ENCODE measurements around the gene P2RX4. TPM values are rescaled to one million over a fixed set of nuclear protein-coding genes. Genes with fewer than 3 reads are reported as not detected.
"Not testable (repeated sequence)": the region's sequence is repeated elsewhere in the genome, so short reads cannot be mapped to it uniquely, and the experiment has no call there.

P2RX4 gene, protein sequence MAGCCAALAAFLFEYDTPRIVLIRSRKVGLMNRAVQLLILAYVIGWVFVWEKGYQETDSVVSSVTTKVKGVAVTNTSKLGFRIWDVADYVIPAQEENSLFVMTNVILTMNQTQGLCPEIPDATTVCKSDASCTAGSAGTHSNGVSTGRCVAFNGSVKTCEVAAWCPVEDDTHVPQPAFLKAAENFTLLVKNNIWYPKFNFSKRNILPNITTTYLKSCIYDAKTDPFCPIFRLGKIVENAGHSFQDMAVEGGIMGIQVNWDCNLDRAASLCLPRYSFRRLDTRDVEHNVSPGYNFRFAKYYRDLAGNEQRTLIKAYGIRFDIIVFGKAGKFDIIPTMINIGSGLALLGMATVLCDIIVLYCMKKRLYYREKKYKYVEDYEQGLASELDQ
- total RNA-seq (10 to 100 TPM in 1 of 10 donors, 1 to 10 TPM in 9; 3.7 to 12.6 (median 5.5) TPM), polyA plus RNA-seq (10 to 100 TPM in 1 of 2 donors, 1 to 10 TPM in 1; 4.4 to 10.6 TPM)
- long read RNA-seq, donor 1, transcript P2RX4-202 (12 exons, 2,032 nt), result major isoform, 9 of 15 reads
- long read RNA-seq, donor 1, partial matches to known transcripts, result 1 of 15 reads
- long read RNA-seq, donor 1, other reads (novel, unspliced or antisense), result 4 of 15 reads
- long read RNA-seq, donor 2, transcript P2RX4-202 (12 exons, 2,032 nt), result major isoform, 8 of 12 reads
- long read RNA-seq, donor 2, partial matches to known transcripts, result 0 of 12 reads
- long read RNA-seq, donor 2, other reads (novel, unspliced or antisense), result 4 of 12 reads
- long read RNA-seq, donor 3, transcript P2RX4-202 (12 exons, 2,032 nt), result major isoform, 7 of 10 reads
- long read RNA-seq, donor 3, partial matches to known transcripts, result 0 of 10 reads
- long read RNA-seq, donor 3, other reads (novel, unspliced or antisense), result 2 of 10 reads

DNA sequence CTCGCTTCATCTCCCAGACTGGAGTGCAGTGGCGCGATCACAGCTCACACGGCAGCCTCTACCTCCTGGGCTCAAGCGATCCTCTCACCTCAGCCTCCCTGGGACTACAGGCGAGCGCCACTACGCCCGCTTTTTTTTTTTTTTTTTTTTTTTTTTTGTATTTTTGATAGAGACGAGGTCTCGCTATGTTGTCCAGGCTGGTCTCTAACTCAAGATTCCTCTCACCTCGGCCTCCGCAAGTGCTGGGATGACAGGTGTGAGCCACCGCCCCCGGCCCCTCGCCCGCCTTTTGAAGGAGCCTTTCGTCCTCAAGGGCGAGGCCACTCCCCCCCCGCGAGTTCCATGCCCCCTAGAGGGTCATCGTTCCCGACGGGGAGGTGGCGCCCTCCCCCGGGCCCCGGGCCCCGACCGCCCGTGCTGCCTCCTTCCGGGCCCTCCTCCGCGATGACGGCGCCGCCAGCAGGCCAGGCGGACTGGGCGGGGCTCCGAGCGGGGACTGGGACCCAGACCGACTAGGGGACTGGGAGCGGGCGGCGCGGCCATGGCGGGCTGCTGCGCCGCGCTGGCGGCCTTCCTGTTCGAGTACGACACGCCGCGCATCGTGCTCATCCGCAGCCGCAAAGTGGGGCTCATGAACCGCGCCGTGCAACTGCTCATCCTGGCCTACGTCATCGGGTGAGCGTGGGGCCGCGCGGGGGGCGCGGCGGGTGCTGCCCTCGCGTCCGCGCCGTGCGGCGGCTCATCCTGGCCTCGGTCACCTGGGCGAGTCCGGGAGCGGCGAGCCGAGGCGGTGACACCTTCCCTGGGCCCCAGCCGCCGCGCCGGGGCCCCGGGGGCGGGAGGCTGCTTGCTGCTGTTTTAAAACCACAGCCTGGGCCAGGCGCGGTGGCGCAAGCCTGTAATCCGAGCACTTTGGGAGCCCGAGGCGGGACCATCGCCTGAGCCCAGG lies at the start of gene P2RX4:
Gene P2RX4 (plus strand): TSS at position 506 of the 949 bp plus-strand sequence. CDS start 36 bp downstream, at position 542.
- Histone ChIP-seq H3K27ac (peak within 1 kb of the TSS; percentile 11 to 94 (median 84)), H3K27me3 (no peaks in the 10 kb centered on the region), H3K4me3 (peak within 1 kb of the TSS; percentile 61 to 92 (median 76)), H3K4me1 (peaks cover 0 to 48% (median 16%) of the 10 kb centered on the region in 9 donors), H3K9me3 (no peaks in the 10 kb centered on the region), H3K36me3 (peaks cover 0 to 12% (median 0%) of the 10 kb centered on the region in 9 donors)
- DNase-seq (peak; percentile 77 to 89), ATAC-seq (peak; percentile 83 to 93 (median 90))
- WGBS, 2 donors, result 9% methylated on average over 89 to 97 of the region's 97 CpGs
- intact Hi-C loops (cut with DNase I), result loop anchor here in 4 of 10 donors (5.0 to 10.0 kb wide), 3 partner anchors 75 to 88 kb away; partner anchors contain the start of gene P2RX7 (in 3 of the 4)
- TF ChIP-seq, protein P1, sequence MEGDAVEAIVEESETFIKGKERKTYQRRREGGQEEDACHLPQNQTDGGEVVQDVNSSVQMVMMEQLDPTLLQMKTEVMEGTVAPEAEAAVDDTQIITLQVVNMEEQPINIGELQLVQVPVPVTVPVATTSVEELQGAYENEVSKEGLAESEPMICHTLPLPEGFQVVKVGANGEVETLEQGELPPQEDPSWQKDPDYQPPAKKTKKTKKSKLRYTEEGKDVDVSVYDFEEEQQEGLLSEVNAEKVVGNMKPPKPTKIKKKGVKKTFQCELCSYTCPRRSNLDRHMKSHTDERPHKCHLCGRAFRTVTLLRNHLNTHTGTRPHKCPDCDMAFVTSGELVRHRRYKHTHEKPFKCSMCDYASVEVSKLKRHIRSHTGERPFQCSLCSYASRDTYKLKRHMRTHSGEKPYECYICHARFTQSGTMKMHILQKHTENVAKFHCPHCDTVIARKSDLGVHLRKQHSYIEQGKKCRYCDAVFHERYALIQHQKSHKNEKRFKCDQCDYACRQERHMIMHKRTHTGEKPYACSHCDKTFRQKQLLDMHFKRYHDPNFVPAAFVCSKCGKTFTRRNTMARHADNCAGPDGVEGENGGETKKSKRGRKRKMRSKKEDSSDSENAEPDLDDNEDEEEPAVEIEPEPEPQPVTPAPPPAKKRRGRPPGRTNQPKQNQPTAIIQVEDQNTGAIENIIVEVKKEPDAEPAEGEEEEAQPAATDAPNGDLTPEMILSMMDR (IDR thresholded peaks at IDR 0.05), result peak in 6 of 9 donors; percentile 20 to 51 (median 50)

DNA sequence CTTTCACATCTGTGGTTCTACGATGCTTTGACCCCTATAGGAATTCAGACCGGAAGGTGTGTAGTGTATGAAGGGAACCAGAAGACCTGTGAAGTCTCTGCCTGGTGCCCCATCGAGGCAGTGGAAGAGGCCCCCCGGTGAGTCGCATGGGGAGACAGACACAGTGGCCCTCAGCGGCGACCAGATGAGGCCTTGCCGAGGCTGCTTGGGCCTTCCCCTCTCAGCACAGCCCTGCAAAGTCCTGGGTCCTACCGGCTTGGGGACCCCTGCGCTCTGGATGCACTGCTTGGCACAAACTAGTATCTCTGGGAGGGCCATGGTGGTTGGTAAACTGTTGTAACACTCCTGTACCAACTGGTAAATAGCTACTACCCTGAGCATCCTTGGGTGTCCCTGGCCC lies 47.5 kb upstream of the P2RX4 start:
- peaks cover 0 to 24% (median 0%) of the 10 kb centered on the region in 9 donors for H3K36me3 ChIP-seq
- intact Hi-C loops (cut with DNase I), result no loop called here
- 86 to 87% methylated on average over 10 of the region's 10 CpGs for WGBS, 2 donors

DNA sequence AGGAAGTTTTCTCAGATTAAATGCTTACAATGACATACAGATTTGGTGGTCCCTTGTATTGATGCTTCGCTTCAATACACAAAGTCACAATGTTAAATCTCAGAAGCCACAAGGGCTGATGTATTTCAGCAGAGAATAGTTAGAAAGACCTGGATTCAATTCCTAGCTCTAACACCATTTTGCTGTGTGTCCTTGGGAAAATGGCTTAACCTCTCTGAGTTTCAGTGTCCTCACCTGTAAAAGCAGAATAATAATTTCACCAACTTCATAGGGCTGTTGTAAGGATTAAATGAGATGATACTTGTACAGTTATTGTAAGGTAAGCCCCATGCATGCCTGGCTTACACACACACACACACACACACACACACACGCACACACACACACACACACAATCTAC lies 46.9 kb upstream of the P2RX4 start:
- H3K36me3 ChIP-seq, result peaks cover 0 to 23% (median 0%) of the 10 kb centered on the region in 9 donors
- H3K9me3 ChIP-seq, result peaks cover 0 to 9% (median 0%) of the 10 kb centered on the region in 11 donors
- DNase-seq, result no peak
- peaks cover 0 to 6% (median 0%) of the 10 kb centered on the region in 9 donors for H3K4me1 ChIP-seq
- intact Hi-C loops (cut with DNase I), result no loop called here
- H3K27me3 ChIP-seq, result no peaks in the 10 kb centered on the region
- H3K4me3 ChIP-seq, result no peak overlapping the region
- TF ChIP-seq, protein P1 (IDR thresholded peaks at IDR 0.05), result no peak
- no peak overlapping the region for H3K27ac ChIP-seq
- 78 to 86% methylated on average over 2 of the region's 2 CpGs for WGBS, 2 donors
- no peak for ATAC-seq

More for the DNA sequence above, 47.5 kb upstream of the P2RX4 start:
- Histone ChIP-seq H3K27ac (no peak overlapping the region), H3K4me1 (peaks cover 0 to 6% (median 0%) of the 10 kb centered on the region in 9 donors), H3K4me3 (no peak overlapping the region), H3K27me3 (no peaks in the 10 kb centered on the region), H3K9me3 (peaks cover 0 to 14% (median 0%) of the 10 kb centered on the region in 11 donors)
- TF ChIP-seq, protein P1 (IDR thresholded peaks at IDR 0.05), result no peak
- ATAC-seq (no peak), DNase-seq (no peak)

DNA sequence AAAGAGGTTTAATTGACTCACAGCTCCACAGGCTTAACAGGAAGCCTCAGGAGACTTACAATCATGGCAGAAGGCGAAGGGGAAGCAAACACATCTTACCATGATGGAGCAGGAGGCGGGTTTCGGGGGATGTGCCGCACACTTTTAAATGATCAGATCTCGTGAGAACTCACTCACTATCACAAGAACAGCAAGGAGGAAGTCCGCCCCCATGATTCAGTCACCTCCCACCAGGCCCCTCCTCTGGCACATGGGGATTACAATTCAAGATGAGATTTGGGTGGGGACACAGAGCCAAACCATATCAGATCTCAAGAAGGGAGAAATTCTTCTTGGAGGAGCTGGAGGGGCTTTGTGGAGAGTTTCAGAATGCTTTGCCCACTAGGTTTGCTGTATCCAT lies 45.1 kb upstream of the P2RX4 start:
- 88 to 91% methylated on average over 6 of the region's 6 CpGs for WGBS, 2 donors
- not testable (repeated sequence) for H3K27me3 ChIP-seq

More for the DNA sequence above, 45.1 kb upstream of the P2RX4 start:
- DNase-seq; H3K9me3 ChIP-seq; H3K27ac ChIP-seq; intact Hi-C loops (cut with DNase I); H3K4me1 ChIP-seq; ATAC-seq; H3K4me3 ChIP-seq: not testable (repeated sequence)
- H3K36me3 ChIP-seq, result peaks cover 0 to 23% (median 0%) of the 10 kb centered on the region in 9 donors
